GM18526 (cell line): ENCODE data around the gene PRLR.

Source experiments
- POLR2A ChIP-seq: IDR thresholded peaks from 3 replicates; pipeline ENCODE4 v1.6.1; 2011; ENCODE audit not compliant: insufficient read length; ENCODE audit errors: extremely low read depth

The PRLR gene

GRCh38 chr5:35182486-35182885, 47.8 kb downstream of the PRLR start:
- no peak for TF ChIP-seq POLR2A

- TF ChIP-seq POLR2A, result no peak
Observed at GRCh38 chr5:35180046-35180445, 50.2 kb downstream of the PRLR start.

- TF ChIP-seq POLR2A, result no peak
Observed at GRCh38 chr5:35177783-35178182, 52.5 kb downstream of the PRLR start.

GRCh38 chr5:35172533-35172932, 57.8 kb downstream of the PRLR start:
- no peak for TF ChIP-seq POLR2A

- TF ChIP-seq POLR2A, result no peak
Observed at GRCh38 chr5:35171991-35172390, 58.3 kb downstream of the PRLR start.

GRCh38 chr5:35171078-35171477, 59.2 kb downstream of the PRLR start:
- no peak for TF ChIP-seq POLR2A

GRCh38 chr5:35166043-35166442, 64.2 kb downstream of the PRLR start:
- TF ChIP-seq POLR2A, result no peak

GRCh38 chr5:35164860-35165542, 65.3 kb downstream of the PRLR start:
- no peak for TF ChIP-seq POLR2A

GRCh38 chr5:35163710-35164033, 66.6 kb downstream of the PRLR start:
- TF ChIP-seq POLR2A, result no peak

GRCh38 chr5:35162848-35163709, 67.2 kb downstream of the PRLR start:
- TF ChIP-seq POLR2A, result no peak

GRCh38 chr5:35161652-35162273, 68.5 kb downstream of the PRLR start:
- TF ChIP-seq POLR2A, result no peak

GRCh38 chr5:35160486-35161116, 69.7 kb downstream of the PRLR start:
- no peak for TF ChIP-seq POLR2A

GRCh38 chr5:35159370-35159742, 70.9 kb downstream of the PRLR start:
- no peak for TF ChIP-seq POLR2A

GRCh38 chr5:35158622-35159369, 71.5 kb downstream of the PRLR start:
- TF ChIP-seq POLR2A, result no peak

- TF ChIP-seq POLR2A, result no peak
Observed at GRCh38 chr5:35158204-35158603, 72.1 kb downstream of the PRLR start.
